ENCODE data around the gene KMT2E. TPM values are rescaled to one million over a fixed set of nuclear protein-coding genes. Genes with fewer than 3 reads are reported as not detected.
A peak's percentile ranks its signal among the peaks of the same experiment; 100 is the strongest.

KMT2E gene
- polyA plus RNA-seq, 3 donors from 2014 or later: 74.3 to 234 (median 114) TPM

DNA sequence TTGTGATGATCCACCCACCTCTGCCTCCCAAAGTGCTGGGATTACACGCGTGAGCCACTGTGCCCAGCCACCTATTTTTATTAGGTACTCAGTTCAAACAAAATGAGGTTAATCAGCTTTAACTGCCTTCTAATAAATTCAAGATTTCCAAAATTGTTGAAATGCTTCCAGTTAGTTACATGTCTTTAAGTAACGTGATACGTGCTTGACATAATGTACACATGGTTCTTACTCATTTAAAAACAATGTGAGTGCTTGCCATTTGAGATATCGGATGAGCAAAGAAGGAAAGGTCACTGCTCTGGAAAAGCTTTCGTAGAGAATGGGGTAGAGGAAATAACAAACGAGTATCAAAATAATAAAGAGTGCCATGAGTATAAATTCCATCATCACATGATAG is 83.6 kb downstream of the KMT2E start:
- H3K9me3 Mint-ChIP-seq: no peaks in the 10 kb centered on the region
- peak overlapping the region in 4 of 6 donors; percentile 29 to 78 (median 54) for H3K27ac Mint-ChIP-seq
- no peak overlapping the region for H3K4me3 Mint-ChIP-seq
- H3K36me3 Mint-ChIP-seq: peaks cover 0 to 6% (median 4%) of the 10 kb centered on the region in 3 donors
- peaks cover 3 to 63% of the 10 kb centered on the region in 2 donors for H3K4me1 Mint-ChIP-seq
- DNase-seq: no peak
- peaks cover 2 to 6% (median 2%) of the 10 kb centered on the region in 3 donors for H3K27me3 Mint-ChIP-seq (ENCODE audit: low read depth in 3 of 3)

DNA sequence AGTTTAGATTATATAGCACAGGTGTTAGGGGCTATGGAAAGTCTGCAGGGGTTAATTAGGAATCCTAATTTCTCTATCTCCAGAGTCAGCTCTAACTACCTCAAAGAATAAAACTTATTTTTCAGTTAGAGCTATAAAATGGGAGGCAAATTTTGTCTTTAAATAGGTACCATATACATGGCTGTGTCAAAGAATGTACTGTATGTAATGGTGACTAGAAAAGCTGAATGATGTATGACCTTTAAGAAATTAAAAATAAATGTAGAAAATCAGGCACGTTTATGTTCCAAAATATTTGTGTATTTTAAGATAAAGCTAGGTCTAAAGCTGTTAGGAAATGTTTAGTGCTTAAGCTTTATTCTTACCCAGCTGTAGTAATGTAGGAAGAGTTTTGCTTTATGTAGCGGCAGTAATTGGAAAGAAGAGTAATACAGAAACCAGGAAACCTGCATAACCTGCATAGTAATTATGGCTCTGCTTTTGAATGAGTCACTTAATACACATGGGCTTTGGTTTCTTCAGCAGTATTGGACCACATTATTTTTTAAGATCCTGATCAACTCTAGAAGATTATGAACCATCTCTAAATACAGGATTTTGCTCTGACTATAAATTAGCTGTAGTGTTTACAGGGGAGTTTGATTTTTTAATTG is 85.0 kb downstream of the KMT2E start:
- H3K9me3 Mint-ChIP-seq: no peaks in the 10 kb centered on the region
- peaks cover 2 to 7% (median 4%) of the 10 kb centered on the region in 3 donors for H3K27me3 Mint-ChIP-seq (ENCODE audit: low read depth in 3 of 3)
- H3K27ac Mint-ChIP-seq: peak overlapping the region in 4 of 6 donors; percentile 13 to 60 (median 48)
- no peak for DNase-seq
- H3K4me3 Mint-ChIP-seq: no peak overlapping the region
- peaks cover 6 to 64% of the 10 kb centered on the region in 2 donors for H3K4me1 Mint-ChIP-seq
- peaks cover 0 to 13% (median 7%) of the 10 kb centered on the region in 3 donors for H3K36me3 Mint-ChIP-seq

DNA sequence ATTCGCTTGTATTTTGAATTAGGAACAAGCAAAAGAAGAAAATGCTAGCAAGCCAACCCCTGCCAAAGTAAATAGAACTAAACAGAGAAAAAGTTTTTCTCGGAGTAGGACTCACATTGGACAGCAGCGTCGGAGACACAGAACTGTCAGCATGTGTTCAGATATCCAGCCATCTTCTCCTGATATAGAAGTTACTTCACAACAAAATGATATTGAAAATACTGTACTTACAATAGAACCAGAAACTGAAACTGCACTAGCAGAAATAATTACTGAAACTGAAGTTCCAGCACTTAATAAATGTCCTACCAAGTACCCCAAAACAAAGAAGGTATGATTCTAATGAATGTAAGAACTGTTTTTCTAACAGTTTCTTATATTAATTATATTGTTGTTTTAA is 87.9 kb downstream of the KMT2E start:
- H3K9me3 Mint-ChIP-seq: no peaks in the 10 kb centered on the region
- no peak overlapping the region for H3K4me3 Mint-ChIP-seq
- DNase-seq: no peak
- H3K27me3 Mint-ChIP-seq (ENCODE audit: low read depth in 3 of 3): peaks cover 2 to 10% (median 3%) of the 10 kb centered on the region in 3 donors
- peaks cover 0 to 22% (median 19%) of the 10 kb centered on the region in 3 donors for H3K36me3 Mint-ChIP-seq
- peaks cover 11 to 52% of the 10 kb centered on the region in 2 donors for H3K4me1 Mint-ChIP-seq
- peak overlapping the region in 2 of 6 donors; percentile 44 to 64 for H3K27ac Mint-ChIP-seq

DNA sequence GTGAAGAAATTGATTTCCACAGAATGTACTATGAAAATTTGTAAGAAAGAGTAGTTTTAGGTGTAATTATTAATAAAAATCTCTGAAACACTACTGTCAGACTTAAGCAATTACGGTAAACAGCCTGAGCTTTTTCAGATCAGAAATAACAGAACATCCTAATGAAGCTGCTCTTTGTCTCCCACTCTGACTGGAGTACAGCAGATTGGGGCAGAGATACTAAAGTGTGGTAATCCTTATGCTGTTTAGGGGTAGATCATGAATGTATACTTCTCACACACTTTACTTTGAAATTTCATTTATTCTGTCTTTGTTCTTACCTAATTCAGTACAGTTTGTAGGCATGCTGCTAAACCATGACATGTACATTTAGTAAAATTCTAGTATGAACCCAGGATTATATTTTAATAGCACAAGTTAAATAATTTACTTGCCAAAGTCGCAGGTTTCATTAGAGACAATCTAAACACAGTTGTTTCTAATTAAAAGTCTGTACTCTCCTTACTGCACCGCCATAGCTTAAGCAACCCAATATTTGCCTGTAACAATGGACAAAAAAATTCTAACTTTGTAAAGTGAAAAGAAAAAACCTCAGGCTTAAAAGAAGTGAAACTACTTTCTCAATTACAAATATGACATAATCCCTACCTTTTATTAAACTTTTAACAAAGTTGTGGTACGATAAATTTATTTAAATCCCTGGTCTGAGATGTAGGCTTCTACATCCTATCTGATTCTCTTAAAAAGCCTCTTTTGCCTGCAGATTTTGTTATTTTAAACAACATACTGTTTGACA is 88.8 kb downstream of the KMT2E start:
- Mint-ChIP-seq H3K4me3 (no peak overlapping the region), H3K36me3 (peaks cover 0 to 19% (median 19%) of the 10 kb centered on the region in 3 donors), H3K4me1 (peaks cover 11 to 48% of the 10 kb centered on the region in 2 donors)

DNA sequence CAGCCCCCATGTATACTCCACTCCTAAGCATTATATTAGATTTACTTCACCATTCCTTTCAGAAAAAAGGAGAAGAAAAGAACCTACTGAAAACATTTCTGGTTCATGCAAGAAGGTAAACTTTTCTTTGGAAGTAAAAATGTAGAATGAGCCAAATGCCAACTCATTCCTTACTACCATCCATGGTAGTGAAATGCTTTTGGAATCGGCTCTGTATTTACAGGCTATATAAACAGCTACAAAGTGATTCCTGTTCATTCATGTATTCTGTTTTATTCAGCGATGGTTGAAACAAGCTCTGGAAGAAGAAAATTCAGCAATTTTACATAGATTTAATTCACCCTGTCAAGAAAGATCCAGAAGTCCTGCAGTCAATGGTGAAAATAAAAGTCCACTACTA is 91.6 kb downstream of the KMT2E start:
- H3K4me1 Mint-ChIP-seq: peaks cover 9 to 25% of the 10 kb centered on the region in 2 donors
- DNase-seq: no peak
- peaks cover 1 to 24% (median 2%) of the 10 kb centered on the region in 3 donors for H3K27me3 Mint-ChIP-seq (ENCODE audit: low read depth in 3 of 3)
- no peaks in the 10 kb centered on the region for H3K9me3 Mint-ChIP-seq
- no peak overlapping the region for H3K4me3 Mint-ChIP-seq
- peak overlapping the region in 4 of 6 donors; percentile 16 to 67 (median 24) for H3K27ac Mint-ChIP-seq
- peaks cover 4 to 26% (median 24%) of the 10 kb centered on the region in 3 donors for H3K36me3 Mint-ChIP-seq

More for the DNA sequence above, 88.8 kb downstream of the KMT2E start:
- Mint-ChIP-seq H3K27ac (peak overlapping the region; percentile 10 to 75 (median 70)), H3K9me3 (no peaks in the 10 kb centered on the region), H3K27me3 (ENCODE audit: low read depth in 3 of 3) (peaks cover 1 to 17% (median 2%) of the 10 kb centered on the region in 3 donors)
- no peak for DNase-seq

DNA sequence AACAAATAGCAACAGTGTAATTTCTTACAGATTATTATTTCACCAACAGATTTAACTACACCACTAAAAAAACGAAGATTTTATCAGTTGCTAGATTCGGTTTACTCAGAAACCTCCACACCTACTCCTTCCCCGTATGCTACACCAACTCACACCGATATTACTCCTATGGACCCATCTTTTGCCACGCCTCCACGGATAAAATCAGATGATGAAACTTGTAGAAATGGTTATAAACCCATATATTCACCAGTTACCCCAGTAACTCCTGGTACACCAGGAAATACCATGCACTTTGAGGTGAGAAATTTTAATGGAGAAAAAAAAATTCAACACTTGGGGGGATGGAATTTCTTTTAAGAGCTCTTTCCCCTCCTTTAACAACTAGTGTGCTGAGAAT is 92.5 kb downstream of the KMT2E start:
- H3K36me3 Mint-ChIP-seq: peaks cover 4 to 30% (median 27%) of the 10 kb centered on the region in 3 donors

DNA sequence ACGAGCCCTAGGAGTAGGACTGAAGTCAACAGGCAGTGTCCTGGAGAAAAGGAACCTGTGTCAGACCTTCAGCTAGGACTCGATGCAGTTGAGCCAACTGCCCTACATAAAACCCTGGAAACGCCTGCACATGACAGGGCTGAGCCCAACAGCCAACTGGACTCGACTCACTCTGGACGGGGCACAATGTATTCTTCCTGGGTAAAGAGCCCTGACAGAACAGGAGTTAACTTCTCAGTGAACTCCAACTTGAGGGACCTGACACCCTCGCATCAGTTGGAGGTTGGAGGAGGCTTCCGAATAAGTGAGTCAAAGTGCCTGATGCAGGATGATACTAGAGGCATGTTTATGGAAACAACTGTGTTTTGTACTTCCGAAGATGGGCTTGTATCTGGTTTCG is 93.5 kb downstream of the KMT2E start:
- Mint-ChIP-seq H3K9me3 (no peaks in the 10 kb centered on the region), H3K36me3 (peaks cover 11 to 38% (median 36%) of the 10 kb centered on the region in 3 donors), H3K27ac (peak overlapping the region in 2 of 6 donors; percentile 22 to 46), H3K4me1 (peaks cover 14 to 16% of the 10 kb centered on the region in 2 donors), H3K27me3 (ENCODE audit: low read depth in 3 of 3) (peaks cover 6 to 33% (median 11%) of the 10 kb centered on the region in 3 donors), H3K4me3 (no peak overlapping the region)
- DNase-seq: no peak

More for the DNA sequence above, 92.5 kb downstream of the KMT2E start:
- Mint-ChIP-seq H3K27ac (peak overlapping the region in 5 of 6 donors; percentile 32 to 71 (median 65)), H3K27me3 (ENCODE audit: low read depth in 3 of 3) (peaks cover 1 to 27% (median 4%) of the 10 kb centered on the region in 3 donors), H3K4me1 (peaks cover 9 to 17% of the 10 kb centered on the region in 2 donors), H3K4me3 (no peak overlapping the region), H3K9me3 (no peaks in the 10 kb centered on the region)
- no peak for DNase-seq

DNA sequence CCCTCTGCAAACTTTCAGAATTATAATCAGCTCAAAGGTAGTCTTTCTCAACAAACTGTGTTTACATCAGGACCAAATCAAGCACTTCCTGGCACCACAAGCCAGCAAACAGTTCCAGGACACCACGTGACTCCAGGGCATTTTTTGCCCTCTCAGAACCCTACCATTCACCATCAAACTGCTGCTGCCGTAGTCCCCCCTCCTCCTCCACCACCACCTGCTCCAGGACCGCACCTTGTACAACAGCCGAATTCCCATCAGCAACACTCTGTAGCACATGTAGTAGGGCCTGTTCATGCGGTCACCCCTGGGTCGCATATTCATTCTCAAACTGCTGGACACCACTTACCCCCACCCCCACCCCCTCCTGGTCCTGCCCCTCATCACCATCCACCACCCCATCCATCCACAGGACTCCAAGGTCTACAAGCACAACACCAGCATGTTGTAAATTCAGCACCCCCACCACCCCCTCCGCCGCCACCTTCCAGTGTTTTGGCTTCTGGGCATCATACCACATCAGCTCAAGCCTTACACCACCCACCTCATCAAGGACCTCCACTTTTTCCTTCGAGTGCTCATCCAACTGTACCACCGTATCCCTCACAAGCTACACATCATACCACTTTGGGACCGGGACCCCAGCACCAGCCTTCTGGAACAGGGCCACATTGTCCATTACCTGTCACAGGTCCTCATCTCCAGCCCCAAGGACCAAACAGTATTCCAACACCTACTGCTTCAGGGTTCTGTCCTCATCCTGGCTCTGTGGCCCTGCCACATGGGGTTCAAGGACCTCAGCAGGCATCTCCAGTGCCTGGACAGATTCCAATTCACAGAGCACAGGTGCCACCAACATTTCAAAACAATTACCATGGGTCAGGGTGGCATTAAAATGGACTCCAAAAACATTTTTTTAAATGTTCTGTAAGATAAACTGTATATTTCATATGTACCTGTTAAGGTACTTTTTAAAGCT is 98.7 kb downstream of the KMT2E start:
- Mint-ChIP-seq H3K36me3 (peaks cover 11 to 50% (median 32%) of the 10 kb centered on the region in 3 donors), H3K27me3 (ENCODE audit: low read depth in 3 of 3) (peaks cover 6 to 24% (median 15%) of the 10 kb centered on the region in 3 donors), H3K27ac (peak overlapping the region; percentile 48 to 88 (median 68)), H3K4me1 (peaks cover 6 to 25% of the 10 kb centered on the region in 2 donors), H3K4me3 (no peak overlapping the region), H3K9me3 (no peaks in the 10 kb centered on the region)
- DNase-seq: no peak

DNA sequence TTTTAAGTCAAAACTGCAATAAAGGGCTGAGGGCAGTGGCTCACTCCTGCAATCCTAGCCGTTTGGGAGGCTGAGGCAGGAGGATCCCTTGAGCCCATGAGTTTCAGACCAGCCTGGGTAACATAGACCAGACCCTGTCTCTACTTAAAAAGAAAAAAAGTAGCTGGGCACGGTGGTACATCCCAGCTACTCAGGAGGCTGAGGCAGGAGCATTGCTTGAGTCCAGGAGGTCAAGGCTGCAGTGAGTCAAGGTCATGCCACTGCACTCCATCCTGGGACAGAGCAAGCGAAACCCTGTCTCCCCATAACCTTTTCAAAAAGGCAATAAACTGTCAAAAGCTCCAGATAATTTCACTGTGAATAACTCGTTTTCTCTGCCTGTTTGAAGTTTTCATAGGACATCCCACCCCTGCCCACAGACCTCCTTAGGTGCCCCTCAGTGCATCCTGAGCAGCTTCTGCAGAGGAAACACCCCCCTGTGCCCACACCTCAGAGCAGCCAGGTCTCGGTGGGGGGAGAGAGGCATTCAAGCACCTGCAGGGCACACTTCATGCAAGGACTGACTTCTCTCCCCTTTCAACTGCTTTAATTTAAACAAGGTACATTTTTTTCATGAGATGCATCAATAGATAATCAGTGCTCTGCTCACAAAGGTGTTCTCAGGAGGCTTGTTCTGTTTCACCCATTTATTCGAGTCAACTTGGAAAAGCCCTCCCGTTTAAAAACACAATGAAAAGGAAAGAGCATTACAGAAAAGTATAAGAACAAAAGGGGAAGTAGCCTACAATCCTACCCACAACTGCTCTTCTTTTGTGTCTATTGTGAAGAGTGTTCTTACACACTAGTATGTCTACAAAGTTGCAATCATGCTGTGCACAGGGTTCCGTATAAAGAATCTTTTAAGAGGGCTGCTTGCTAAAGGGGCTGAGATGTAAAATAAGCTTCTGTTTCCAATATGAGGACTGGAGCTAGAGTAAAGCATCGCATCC is 104.9 kb downstream of the KMT2E start:
- DNase-seq: no peak
- Mint-ChIP-seq H3K27me3 (ENCODE audit: low read depth in 3 of 3) (peaks cover 1 to 5% (median 2%) of the 10 kb centered on the region in 3 donors), H3K4me3 (no peak overlapping the region), H3K27ac (peak overlapping the region in 5 of 6 donors; percentile 45 to 85 (median 79)), H3K4me1 (peaks cover 12 to 47% of the 10 kb centered on the region in 2 donors), H3K36me3 (peaks cover 3 to 38% (median 16%) of the 10 kb centered on the region in 3 donors), H3K9me3 (no peaks in the 10 kb centered on the region)

DNA sequence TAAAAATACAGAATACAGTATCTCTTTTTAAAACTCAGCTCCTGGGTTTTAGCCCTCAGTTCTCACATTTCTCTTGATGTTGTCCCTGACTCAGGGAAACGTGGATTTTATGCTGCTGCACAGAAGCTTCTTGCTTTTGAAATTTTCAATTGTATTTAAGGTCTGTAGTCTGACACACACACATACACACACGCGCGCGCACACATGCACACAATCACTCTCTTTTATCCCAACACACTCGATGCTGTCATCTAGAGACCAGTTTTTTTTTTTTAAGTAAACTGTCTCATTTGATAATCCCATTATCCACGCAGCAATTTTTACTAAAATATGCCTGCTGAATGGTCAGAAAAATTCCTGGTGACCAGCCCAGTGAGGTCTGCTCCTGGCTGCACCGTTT is 108.6 kb downstream of the KMT2E start:
- no peak overlapping the region for H3K4me3 Mint-ChIP-seq
- H3K27me3 Mint-ChIP-seq (ENCODE audit: low read depth in 3 of 3): peaks cover 2 to 11% (median 4%) of the 10 kb centered on the region in 3 donors
- no peak for DNase-seq
- peaks cover 14 to 27% of the 10 kb centered on the region in 2 donors for H3K4me1 Mint-ChIP-seq
- H3K36me3 Mint-ChIP-seq: peaks cover 10 to 35% (median 20%) of the 10 kb centered on the region in 3 donors
- peak overlapping the region in 1 of 6 donors; percentile 16 for H3K27ac Mint-ChIP-seq
- H3K9me3 Mint-ChIP-seq: no peaks in the 10 kb centered on the region

DNA sequence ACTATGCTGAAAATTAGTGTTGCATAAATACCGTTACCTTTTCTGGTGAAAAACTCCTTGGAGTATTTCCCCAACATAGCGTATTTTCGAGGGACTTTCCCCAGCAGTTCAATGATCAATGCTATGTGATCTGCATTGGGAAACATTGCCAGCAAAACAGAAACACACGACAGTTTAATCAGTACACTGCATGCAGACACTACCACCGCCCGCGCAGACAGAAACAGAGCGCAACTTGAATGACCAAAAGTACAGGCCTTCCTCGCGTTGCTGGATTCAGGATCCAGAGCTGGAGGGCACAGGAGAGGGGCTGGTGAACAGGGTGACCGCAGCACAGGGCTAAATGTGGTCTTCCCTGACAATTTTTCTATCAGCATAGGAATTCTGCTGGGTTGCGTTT is 111.7 kb downstream of the KMT2E start:
- H3K4me3 Mint-ChIP-seq: no peak overlapping the region
- H3K27me3 Mint-ChIP-seq (ENCODE audit: low read depth in 3 of 3): peaks cover 0 to 11% (median 4%) of the 10 kb centered on the region in 3 donors
- H3K9me3 Mint-ChIP-seq: no peaks in the 10 kb centered on the region
- peaks cover 11 to 33% of the 10 kb centered on the region in 2 donors for H3K4me1 Mint-ChIP-seq
- H3K27ac Mint-ChIP-seq: no peak overlapping the region
- peaks cover 8 to 38% (median 14%) of the 10 kb centered on the region in 3 donors for H3K36me3 Mint-ChIP-seq
- no peak for DNase-seq

DNA sequence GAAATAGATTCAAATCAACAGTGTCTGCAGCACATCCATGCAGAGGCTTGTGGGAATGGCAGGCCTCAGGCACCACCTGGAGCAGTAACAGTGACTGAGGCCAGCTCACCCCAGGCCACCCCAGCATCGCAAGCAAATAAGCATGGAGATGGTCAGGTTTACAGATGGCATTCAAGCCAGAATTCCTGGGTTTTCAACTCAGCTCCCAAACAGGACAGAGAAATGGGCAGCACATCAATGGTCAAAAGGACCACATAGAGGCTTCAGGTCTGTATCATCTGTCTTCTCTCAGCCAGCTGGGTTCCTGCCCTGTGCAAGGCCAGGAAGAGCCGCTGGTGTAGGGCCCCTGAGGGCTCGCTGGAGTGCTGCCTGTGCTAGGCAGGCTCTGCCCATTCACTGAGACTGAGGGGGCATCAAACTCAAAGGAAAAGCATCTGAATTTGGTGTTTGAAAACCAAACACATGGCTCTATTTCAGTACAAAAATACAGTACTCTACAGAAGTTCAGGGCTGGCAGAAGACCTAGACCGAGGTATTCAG is 112.5 kb downstream of the KMT2E start:
- Mint-ChIP-seq H3K27me3 (ENCODE audit: low read depth in 3 of 3) (peaks cover 0 to 11% (median 4%) of the 10 kb centered on the region in 3 donors), H3K27ac (peak overlapping the region in 1 of 6 donors; percentile 42), H3K36me3 (peaks cover 12 to 33% (median 18%) of the 10 kb centered on the region in 3 donors), H3K4me1 (peaks cover 16 to 33% of the 10 kb centered on the region in 2 donors), H3K4me3 (no peak overlapping the region), H3K9me3 (no peaks in the 10 kb centered on the region)
- no peak for DNase-seq
